K562 (cell line): Measurements from ENCODE around the gene FAM20B. TPM values are rescaled to one million over a fixed set of nuclear protein-coding genes. Genes with fewer than 3 reads are reported as not detected.

Experiments used
- CHD7 ChIP-seq: fragments of 200-600 bp; sonication (generic); IDR thresholded peaks from one replicate; pipeline ENCODE4 v1.6.1; 2012; ENCODE audit warnings: mild to moderate bottlenecking, low read depth, low read length, inconsistent platforms
- NKRF ChIP-seq: fragments of 450-650 bp; IDR thresholded peaks from 2 replicates; pipeline ENCODE4 v1.6.1; 2016; ENCODE audit warnings: borderline replicate concordance
- RERE ChIP-seq: sonication (generic); formaldehyde crosslinking; IDR thresholded peaks from 2 replicates; pipeline ENCODE4 v1.8.0; 2023; ENCODE audit warnings: missing genetic modification reagents, mild to moderate bottlenecking, borderline replicate concordance
- STAT5A ChIP-seq: IDR thresholded peaks from 2 replicates; pipeline ENCODE4 v1.6.1; 2012; ENCODE audit warnings: low read length, inconsistent platforms, borderline replicate concordance
- TCFL5 ChIP-seq: fragments of 250-450 bp; sonication (Bioruptor Pico); conservative IDR thresholded peaks from 2 replicates; pipeline ENCODE4 v1.6.1; 2021; ENCODE audit warnings: mild to moderate bottlenecking, moderate library complexity, matching md5 sums
- TGIF2 ChIP-seq: sonication (generic); formaldehyde crosslinking; IDR thresholded peaks from 2 replicates; pipeline ENCODE4 v1.8.1; 2022; ENCODE audit warnings: mild to moderate bottlenecking, missing genetic modification reagents, moderate library complexity
- ZNF347 ChIP-seq: fragments of 450-650 bp; formaldehyde crosslinking; IDR thresholded peaks from 2 replicates; pipeline ENCODE4 v1.4.0; 2020; ENCODE audit warnings: low read depth, mild to moderate bottlenecking, moderate library complexity
- polyA plus RNA-seq, 8 experiments: library from polyadenylated mRNA; depleted of rRNA in 4 of 8; stranded (reverse) in 5 of 8; unstranded in 3 of 8; fragments of >200 nt; fragmentation: Nextera tagmentation in 2 of 8; fragmentation: Illumina TruSeq in 1 of 8; extraction: Ambion mirVana in 2 of 8; extraction: Trizol in 1 of 8; gene quantifications; 2 replicates each; pipeline versions ENCODE4 v1.2.1 to v1.2.3, GENCODE V29; 2011 to 2014; ENCODE audit warnings: inconsistent platforms in 1 of 8, missing spikeins in 1 of 8
- total RNA-seq, 7 experiments: library from RNA; depleted of rRNA in 6 of 7; stranded (reverse); fragments of >200 nt in 6 of 7; fragmentation: Illumina TruSeq in 2 of 7; extraction: Trizol in 2 of 7; gene quantifications; 2 replicates each; pipeline versions ENCODE4 v1.2.1 to v1.2.3, GENCODE V29; 2011 to 2021; ENCODE audit warnings: low replicate concordance in 1 of 7

The FAM20B gene
- total and polyA plus RNA-seq, 9 of the 15 experiments (the other 6 are each of a cell fraction or from before 2014, with no cell fraction given), result 7.2 to 67.5 (median 42.9) TPM

- TF ChIP-seq CHD7 (no peak), NKRF (no peak), RERE (CRISPR knock-in tag) (no peak), STAT5A (no peak), TCFL5 (no peak), TGIF2 (no peak), ZNF347 (CRISPR knock-in tag) (no peak)
These were observed 13.0 kb downstream of the FAM20B start (continued) for GRCh38 chr1:179038528-179039281.
